Right lobe of liver (tissue), 4 donors: ENCODE measurements around the gene ALKBH1.

Experiments
- POLR2A ChIP-seq: fragments of 450-650 bp; IDR thresholded peaks from one replicate; pipeline ENCODE4 v1.6.1; 2017; ENCODE audit warnings: antibody characterized with exemption, mild to moderate bottlenecking
- TF ChIP-seq, protein P1 (sequence below), 4 donors: fragments of 200-600 bp in 3 of 4; fragments of 450-650 bp in 1 of 4; IDR thresholded peaks; one replicate each; pipeline versions ENCODE4 v1.5.1 to v1.8.0; 2016 to 2022; ENCODE audit warnings: antibody characterized with exemption in 4 of 4, mild to moderate bottlenecking in 2 of 4
- donor health status: DM: no; HTN: no; CAD: no.
- donor health status: DM: no; HTN: no; CAD: no.
- donor health status: DM: no; HTN: yes; CAD: no.

DNA sequence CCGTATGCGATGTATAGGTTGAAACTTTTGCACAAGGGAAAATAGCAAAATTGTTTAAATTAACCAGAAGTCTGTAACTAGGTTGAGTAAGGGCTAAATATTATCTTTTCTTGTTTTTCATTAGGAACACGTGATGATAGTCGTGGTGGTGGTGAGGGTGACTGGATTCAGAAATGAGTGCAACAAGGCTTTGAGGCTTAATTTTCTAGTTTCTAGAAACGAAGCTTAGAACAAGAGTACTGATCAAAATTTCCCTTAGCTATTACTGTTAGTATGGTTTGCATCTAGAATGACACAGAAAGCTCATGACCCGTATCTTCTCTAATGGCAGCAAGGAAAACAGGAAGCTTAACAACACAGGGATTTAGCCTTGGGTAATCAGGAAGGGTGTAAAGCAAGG, 7.1 kb upstream of the ALKBH1 start:
- TF ChIP-seq, protein P1, sequence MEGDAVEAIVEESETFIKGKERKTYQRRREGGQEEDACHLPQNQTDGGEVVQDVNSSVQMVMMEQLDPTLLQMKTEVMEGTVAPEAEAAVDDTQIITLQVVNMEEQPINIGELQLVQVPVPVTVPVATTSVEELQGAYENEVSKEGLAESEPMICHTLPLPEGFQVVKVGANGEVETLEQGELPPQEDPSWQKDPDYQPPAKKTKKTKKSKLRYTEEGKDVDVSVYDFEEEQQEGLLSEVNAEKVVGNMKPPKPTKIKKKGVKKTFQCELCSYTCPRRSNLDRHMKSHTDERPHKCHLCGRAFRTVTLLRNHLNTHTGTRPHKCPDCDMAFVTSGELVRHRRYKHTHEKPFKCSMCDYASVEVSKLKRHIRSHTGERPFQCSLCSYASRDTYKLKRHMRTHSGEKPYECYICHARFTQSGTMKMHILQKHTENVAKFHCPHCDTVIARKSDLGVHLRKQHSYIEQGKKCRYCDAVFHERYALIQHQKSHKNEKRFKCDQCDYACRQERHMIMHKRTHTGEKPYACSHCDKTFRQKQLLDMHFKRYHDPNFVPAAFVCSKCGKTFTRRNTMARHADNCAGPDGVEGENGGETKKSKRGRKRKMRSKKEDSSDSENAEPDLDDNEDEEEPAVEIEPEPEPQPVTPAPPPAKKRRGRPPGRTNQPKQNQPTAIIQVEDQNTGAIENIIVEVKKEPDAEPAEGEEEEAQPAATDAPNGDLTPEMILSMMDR (IDR thresholded peaks at IDR 0.05), result no peak
- TF ChIP-seq POLR2A, result no peak
